IPS DF 4.7 (cell line): ENCODE measurements around the gene DOCK10.
"Not testable (repeated sequence)": the region's sequence is repeated elsewhere in the genome, so short reads cannot be mapped to it uniquely, and the experiment has no call there.

Source experiments
- DNase-seq: peaks from one replicate; pipeline ENCODE4 v3.0.0-alpha.2; 2013; ENCODE audit warnings: low spot score; ENCODE audit errors: extremely low read depth

The DOCK10 gene

GRCh38 chr2:224925061-224925809 is 117.0 kb downstream of the DOCK10 start:
- DNase-seq, result no peak

- DNase-seq, result no peak
Measured at GRCh38 chr2:224924631-224925030, 117.6 kb downstream of the DOCK10 start.

- DNase-seq, result no peak
Measured at GRCh38 chr2:224922142-224922727, 120.0 kb downstream of the DOCK10 start.

GRCh38 chr2:224919472-224920110 is 122.7 kb downstream of the DOCK10 start:
- DNase-seq, result no peak

- DNase-seq, result no peak
Measured at GRCh38 chr2:224918626-224919471, 123.4 kb downstream of the DOCK10 start.

- not testable (repeated sequence) for DNase-seq
Measured at GRCh38 chr2:224917246-224917645, 125.0 kb downstream of the DOCK10 start.

GRCh38 chr2:224915136-224915535 is 127.1 kb downstream of the DOCK10 start:
- DNase-seq, result no peak

- DNase-seq, result no peak
Measured at GRCh38 chr2:224910574-224910925, 131.7 kb downstream of the DOCK10 start.

GRCh38 chr2:224909885-224910573 is 132.2 kb downstream of the DOCK10 start:
- DNase-seq, result no peak

GRCh38 chr2:224908818-224909217 is 133.4 kb downstream of the DOCK10 start:
- no peak for DNase-seq

- DNase-seq, result no peak
Measured at GRCh38 chr2:224904381-224904780, 137.9 kb downstream of the DOCK10 start.

GRCh38 chr2:224903621-224904020 is 138.6 kb downstream of the DOCK10 start:
- no peak for DNase-seq

- no peak for DNase-seq
Measured at GRCh38 chr2:224901121-224901676, 141.1 kb downstream of the DOCK10 start.

- DNase-seq, result no peak
Measured at GRCh38 chr2:224895377-224895776, 146.9 kb downstream of the DOCK10 start.

- no peak for DNase-seq
Measured at GRCh38 chr2:224894356-224894755, 147.9 kb downstream of the DOCK10 start.

GRCh38 chr2:224893848-224894247 is 148.4 kb downstream of the DOCK10 start:
- DNase-seq, result no peak

- DNase-seq, result no peak
Measured at GRCh38 chr2:224892574-224893204, 149.6 kb downstream of the DOCK10 start.

- no peak for DNase-seq
Measured at GRCh38 chr2:224890372-224890771, 151.9 kb downstream of the DOCK10 start.

- no peak for DNase-seq
Measured at GRCh38 chr2:224887141-224887540, 155.1 kb downstream of the DOCK10 start.

- DNase-seq, result no peak
Measured at GRCh38 chr2:224885836-224886547, 156.3 kb downstream of the DOCK10 start.
